Retinal pigment epithelial cell (primary cell): ENCODE results near the gene RNF223.

Experiments used
- DNase-seq: peaks from one replicate; pipeline ENCODE4 v3.0.0-alpha.2; 2010; ENCODE audit warnings: low read depth
- H3K4me3 ChIP-seq: 2 replicates; pipeline ENCODE4 v1.5.1; 2011; ENCODE audit warnings: mild to moderate bottlenecking, low read length, control low read depth, moderate library complexity
- TF ChIP-seq, protein P1 (sequence below): conservative IDR thresholded peaks from 2 replicates; pipeline ENCODE4 v1.5.1; 2011; ENCODE audit warnings: low read depth, low read length, control low read depth, inconsistent platforms

The RNF223 gene

DNA sequence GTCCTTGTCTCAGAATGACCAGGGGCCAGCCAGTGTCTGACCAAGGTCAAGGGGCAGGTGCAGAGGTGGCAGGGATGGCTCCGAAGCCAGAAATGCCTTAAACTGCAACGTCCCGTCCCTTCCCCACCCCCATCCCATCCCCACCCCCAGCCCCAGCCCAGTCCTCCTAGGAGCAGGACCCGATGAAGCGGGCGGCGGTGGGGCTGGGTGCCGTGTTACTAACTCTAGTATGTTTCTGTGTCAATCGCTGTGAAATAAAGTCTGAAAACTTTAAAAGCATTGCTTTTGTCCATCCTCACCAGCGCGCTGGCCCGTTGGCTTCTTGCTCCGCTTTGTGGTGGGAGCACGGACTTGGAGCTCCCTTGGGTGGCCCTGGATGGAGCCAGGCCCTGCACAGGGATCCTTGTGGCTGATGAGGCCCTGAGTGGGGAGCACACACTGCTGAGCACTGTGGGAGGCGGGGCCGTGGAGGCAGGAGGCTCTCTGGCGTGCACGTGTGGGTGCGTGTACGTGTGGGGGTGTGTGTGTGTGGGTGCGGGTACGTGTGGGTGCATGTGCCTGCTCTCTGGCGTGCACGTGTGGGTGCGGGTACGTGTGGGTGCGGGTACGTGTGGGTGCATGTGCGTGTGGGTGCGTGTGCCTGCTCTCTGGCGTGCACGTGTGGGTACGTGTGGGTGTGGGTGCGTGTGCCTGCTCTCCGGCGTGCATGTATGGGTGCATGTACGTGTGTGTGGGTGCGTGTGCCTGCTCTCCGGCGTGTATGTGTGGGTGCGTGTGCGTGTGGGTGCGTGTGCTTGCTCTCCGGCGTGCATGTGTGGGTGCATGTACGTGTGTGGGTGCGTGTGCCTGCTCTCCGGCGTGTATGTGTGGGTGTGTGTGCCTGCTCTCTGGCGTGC lies 18.0 kb downstream of the RNF223 start:
- H3K4me3 ChIP-seq = no peak overlapping the region
- DNase-seq = no peak
- TF ChIP-seq, protein P1, sequence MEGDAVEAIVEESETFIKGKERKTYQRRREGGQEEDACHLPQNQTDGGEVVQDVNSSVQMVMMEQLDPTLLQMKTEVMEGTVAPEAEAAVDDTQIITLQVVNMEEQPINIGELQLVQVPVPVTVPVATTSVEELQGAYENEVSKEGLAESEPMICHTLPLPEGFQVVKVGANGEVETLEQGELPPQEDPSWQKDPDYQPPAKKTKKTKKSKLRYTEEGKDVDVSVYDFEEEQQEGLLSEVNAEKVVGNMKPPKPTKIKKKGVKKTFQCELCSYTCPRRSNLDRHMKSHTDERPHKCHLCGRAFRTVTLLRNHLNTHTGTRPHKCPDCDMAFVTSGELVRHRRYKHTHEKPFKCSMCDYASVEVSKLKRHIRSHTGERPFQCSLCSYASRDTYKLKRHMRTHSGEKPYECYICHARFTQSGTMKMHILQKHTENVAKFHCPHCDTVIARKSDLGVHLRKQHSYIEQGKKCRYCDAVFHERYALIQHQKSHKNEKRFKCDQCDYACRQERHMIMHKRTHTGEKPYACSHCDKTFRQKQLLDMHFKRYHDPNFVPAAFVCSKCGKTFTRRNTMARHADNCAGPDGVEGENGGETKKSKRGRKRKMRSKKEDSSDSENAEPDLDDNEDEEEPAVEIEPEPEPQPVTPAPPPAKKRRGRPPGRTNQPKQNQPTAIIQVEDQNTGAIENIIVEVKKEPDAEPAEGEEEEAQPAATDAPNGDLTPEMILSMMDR = no peak

DNA sequence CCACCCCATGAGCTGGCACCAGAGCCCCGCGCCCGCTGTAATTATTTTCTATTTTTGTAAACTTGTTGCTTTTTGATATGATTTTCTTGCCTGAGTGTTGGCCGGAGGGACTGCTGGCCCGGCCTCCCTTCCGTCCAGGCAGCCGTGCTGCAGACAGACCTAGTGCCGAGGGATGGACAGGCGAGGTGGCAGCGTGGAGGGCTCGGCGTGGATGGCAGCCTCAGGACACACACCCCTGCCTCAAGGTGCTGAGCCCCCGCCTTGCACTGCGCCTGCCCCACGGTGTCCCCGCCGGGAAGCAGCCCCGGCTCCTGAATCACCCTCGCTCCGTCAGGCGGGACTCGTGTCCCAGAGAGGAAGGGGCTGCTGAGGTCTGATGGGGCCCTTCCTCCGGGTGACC lies 19.1 kb downstream of the RNF223 start:
- no peak for DNase-seq
- H3K4me3 ChIP-seq = no peak overlapping the region
- TF ChIP-seq, protein P1 = no peak

DNA sequence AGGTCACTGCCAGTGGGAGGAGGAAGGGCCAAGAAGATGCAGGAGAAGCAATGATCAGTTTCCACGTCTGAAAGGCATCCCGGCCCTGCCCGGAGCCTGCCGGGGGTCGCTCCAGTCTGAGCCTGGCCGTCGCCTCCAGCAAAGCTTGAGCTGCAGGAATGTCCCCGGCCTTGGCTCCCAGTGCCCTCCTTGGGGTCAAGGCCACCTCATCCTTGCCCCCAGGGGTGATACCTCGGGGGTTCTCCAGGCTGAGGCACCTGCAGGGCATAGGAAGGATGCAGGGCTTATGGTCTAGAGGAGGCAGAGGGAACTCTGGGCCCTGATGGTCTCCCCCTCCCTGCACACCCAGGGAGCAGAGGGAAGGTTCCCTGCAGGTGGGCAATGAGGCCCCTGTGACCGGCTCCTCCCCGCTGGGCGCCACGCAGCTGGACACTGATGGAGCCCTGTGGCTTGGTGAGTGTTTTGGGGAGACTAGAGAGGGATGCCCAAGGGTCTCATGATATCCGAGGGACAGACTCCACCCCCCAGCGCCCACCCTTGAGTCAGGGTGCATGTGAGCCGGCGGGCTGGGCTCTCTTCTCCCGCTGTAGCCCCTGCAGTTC lies 19.9 kb downstream of the RNF223 start:
- H3K4me3 ChIP-seq = no peak overlapping the region
- DNase-seq = no peak
- TF ChIP-seq, protein P1 = no peak

DNA sequence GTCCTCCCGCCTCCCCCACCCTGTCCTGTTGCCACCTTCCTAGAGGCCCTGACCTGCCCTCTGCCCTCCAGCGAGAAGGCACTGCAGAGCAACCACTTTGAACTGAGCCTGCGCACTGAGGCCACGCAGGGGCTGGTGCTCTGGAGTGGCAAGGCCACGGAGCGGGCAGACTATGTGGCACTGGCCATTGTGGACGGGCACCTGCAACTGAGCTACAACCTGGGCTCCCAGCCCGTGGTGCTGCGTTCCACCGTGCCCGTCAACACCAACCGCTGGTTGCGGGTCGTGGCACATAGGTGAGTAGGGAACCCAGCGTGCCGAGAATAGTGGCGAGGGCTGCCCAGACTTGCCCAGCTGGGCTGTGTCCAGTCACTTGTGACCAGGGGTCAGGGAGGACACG lies 20.4 kb downstream of the RNF223 start:
- H3K4me3 ChIP-seq = no peak overlapping the region
- TF ChIP-seq, protein P1 = no peak
- no peak for DNase-seq

DNA sequence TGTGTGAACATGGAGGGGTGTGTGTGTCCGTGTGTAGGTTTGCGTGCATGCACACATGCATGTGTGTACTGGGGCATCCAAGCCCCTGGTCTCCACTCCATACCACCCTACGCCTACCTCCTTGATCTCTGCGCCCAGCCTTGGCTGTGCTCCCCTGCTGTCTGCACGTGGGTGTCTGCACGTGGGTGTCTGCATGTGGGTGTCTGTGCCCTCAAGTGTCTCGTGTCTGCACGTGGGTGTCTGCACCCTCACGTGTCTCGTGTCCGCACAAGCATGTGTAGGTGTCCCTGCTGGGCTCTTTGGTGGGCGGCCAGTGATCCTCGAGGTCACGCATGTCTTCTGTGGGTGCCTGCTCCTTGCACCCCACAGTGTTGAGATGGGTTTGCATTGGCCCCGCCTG lies 21.1 kb downstream of the RNF223 start:
- TF ChIP-seq, protein P1 = no peak
- no peak overlapping the region for H3K4me3 ChIP-seq
- no peak for DNase-seq

DNA sequence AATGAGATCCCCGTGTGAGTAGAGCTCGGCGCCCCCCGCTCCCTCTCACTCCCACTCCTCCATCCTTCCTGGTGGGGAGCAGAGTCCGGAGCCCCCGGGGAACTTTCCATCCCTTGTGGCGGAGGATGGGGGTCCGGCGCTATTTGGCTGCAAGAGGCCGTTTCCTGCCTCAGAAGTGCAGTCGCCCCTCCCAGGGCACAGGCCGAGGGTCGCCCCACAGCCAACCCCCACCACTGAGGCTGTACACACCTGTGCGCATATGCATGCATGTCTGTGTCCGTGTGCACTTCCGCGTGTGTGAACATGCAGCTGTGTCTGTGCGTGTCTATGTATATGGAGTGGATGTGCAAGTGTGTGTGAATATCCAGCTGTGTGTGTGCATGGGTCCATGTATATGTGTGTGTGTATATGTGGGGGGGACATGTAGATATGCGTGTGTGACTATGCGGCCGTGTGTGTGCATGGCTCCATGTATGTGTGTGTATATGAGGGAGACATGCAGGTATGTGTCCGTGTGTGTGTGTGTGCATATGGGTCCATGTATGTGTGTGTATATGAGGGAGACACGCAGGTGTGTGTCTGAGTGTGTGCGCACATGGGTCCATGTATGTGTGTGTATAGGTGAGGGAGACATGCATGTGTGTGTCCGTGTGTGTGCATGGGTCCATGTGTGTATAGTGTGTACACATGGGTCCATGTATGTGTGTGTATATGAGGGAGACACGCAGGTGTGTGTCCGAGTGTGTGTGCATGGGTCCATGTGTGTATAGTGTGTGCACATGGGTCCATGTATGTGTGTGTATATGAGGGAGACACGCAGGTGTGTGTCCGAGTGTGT lies 21.9 kb downstream of the RNF223 start:
- TF ChIP-seq, protein P1 = no peak

More for the DNA sequence above, 21.9 kb downstream of the RNF223 start:
- no peak for DNase-seq
- H3K4me3 ChIP-seq = no peak overlapping the region
